K562 treated with DMSO at 1 percent for 4 hours (cell line): ENCODE results near the gene RMRP. TPM values are rescaled to one million over a fixed set of nuclear protein-coding genes. Genes with fewer than 3 reads are reported as not detected.

ENCODE experiments used
- total RNA-seq: library from RNA; unstranded; fragments of 300-600 nt; gene quantifications from 2 replicates; pipeline ENCODE4 v1.2.3, GENCODE V29; 2022; ENCODE audit not compliant: insufficient read depth

The RMRP gene
- total RNA-seq: not detected in 2 replicates

GRCh38 chr9:35657546-35658136 is at the start of gene RMRP:
Gene RMRP, minus strand, starts transcription at chr9:35658019.

GRCh38 chr9:35689542-35690293 is 31.9 kb upstream of the RMRP start, which contains the start of gene TPM2:
Gene TPM2, minus strand, starts transcription at chr9:35689925. Its CDS starts 108 bp downstream, at chr9:35689817.

GRCh38 chr9:35673132-35674024 is 15.6 kb upstream of the RMRP start, which contains the start of gene CA9:
Gene CA9, plus strand, starts transcription at chr9:35673928. Its CDS starts 32 bp downstream, at chr9:35673960.

GRCh38 chr9:35664531-35665470 is 7.0 kb upstream of the RMRP start, which contains the start of gene ARHGEF39:
Gene ARHGEF39, minus strand, starts transcription at chr9:35665195. Its CDS starts 26 bp downstream, at chr9:35665169.

DNA sequence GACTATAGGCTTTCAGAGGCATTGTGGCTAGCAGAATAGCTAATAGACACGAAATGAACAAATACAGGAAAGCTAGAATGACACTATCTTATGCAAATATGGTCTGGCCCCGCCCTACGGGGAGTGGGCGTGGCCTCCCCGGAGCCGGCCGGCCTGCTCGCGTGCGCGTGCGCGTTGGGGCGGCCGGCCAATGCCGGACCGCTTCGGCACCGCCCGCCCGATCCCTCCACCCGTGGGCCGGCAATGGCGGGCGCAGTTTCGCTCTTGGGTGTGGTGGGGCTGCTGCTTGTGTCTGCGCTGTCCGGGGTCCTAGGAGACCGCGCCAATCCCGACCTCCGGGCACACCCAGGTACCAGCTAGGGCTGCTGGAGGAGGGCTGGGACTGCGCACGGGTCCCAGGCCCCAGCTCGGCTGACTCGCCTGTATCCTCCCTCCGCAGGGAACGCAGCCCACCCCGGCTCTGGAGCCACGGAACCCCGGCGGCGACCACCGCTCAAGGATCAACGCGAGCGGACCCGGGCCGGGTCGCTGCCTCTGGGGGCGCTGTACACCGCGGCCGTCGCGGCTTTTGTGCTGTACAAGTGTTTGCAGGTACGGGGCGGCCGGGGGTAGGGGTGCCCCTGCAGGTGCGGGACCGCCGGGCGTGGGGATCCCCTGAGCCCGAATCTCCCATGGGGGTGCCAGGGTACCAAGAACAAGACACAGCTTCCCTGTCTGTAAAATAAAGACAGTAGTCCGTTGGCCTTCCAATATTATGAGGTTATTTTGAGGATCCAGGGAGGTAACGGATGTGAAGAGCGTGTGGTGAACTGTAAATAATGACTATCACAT is 533 bp upstream of the RMRP start, which contains the start of gene CCDC107:
Gene CCDC107, plus strand, starts transcription at position 156 of the 831 bp plus-strand sequence. Its CDS starts 88 bp downstream, at position 244.

DNA sequence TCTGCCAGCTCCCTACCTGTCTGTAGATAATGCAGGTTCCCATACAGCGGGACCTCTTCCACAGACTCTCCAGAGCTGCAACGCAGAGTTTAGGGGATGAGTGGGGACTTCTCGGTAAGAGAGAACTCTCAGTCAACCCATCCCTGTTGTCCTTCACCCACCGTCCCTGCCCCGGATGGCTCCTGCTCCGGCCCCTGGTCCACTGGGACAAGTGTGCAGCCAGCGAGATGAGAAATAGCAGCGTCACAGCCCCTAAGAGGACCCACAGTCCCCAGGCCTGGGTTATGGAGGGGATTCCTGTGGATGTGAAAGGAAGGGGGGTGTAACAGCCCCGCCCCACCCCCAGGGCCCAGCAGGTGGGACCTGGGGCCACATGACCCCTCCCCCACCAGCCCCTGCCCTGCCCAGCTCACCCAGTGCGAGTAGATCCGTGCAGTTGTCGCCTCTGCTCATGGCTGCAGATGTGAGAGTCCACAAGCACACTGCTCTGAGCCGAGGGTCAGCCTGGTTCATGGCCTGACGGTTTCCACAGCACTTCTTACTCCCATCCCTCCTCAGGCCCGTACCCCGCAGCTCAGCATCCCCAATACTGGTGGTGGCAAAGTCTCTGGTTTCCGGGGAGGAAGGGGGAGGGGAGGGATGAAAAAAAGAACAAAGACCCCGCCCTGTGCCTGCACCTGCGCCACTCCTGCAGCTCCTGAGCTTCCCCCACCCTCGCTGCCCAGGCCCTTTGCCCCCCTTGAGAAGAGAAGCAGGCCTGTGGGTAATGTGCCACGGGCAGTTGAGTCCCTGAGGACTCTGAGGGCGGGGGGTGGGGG is 7.3 kb downstream of the RMRP start, which contains the start of gene SIT1:
Gene SIT1, minus strand, starts transcription at position 591 of the 818 bp plus-strand sequence. Its CDS starts 78 bp downstream, at position 513.

GRCh38 chr9:35618325-35618727 is 39.5 kb downstream of the RMRP start, which contains the start of gene CD72:
Gene CD72, minus strand, starts transcription at chr9:35618413. Its CDS starts 110 bp downstream, at chr9:35618303.

Other genes starting within 250 kb of the RMRP start
- gene RUSC2, start 167.9 kb downstream of the RMRP start, total RNA-seq: 7.0 and 7.2 TPM in 2 replicates
- 10.1 and 13.6 TPM in 2 replicates for gene TESK1, start 52.8 kb downstream of the RMRP start, total RNA-seq
- not detected in 2 replicates for gene CD72, start 39.6 kb downstream of the RMRP start, total RNA-seq
- gene SIT1, start 7.1 kb downstream of the RMRP start, total RNA-seq: not detected in 2 replicates
- 13.5 and 16.9 TPM in 2 replicates for gene CCDC107, start 273 bp upstream of the RMRP start, total RNA-seq
- gene ARHGEF39, start 7.2 kb upstream of the RMRP start, total RNA-seq: 6.1 and 7.2 TPM in 2 replicates
- gene CA9, start 15.9 kb upstream of the RMRP start, total RNA-seq: not detected in 2 replicates
- 1.9 and 2.2 TPM in 2 replicates for gene TPM2, start 31.9 kb upstream of the RMRP start, total RNA-seq
- 168 and 169 TPM in 2 replicates for gene TLN1, start 74.2 kb upstream of the RMRP start, total RNA-seq
- 20.5 and 28.7 TPM in 2 replicates for gene CREB3, start 74.6 kb upstream of the RMRP start, total RNA-seq
- 41.2 and 50.0 TPM in 2 replicates for gene GBA2, start 91.2 kb upstream of the RMRP start, total RNA-seq
- gene RGP1, start 91.3 kb upstream of the RMRP start, total RNA-seq: 5.8 and 6.1 TPM in 2 replicates
- not detected in 2 replicates for gene MSMP, start 96.3 kb upstream of the RMRP start, total RNA-seq
- 2.5 and 6.6 TPM in 2 replicates for gene NPR2, start 133.6 kb upstream of the RMRP start, total RNA-seq
- gene SPAG8, start 154.2 kb upstream of the RMRP start, total RNA-seq: not detected in 2 replicates
- gene HINT2, start 157.0 kb upstream of the RMRP start, total RNA-seq: 50.0 and 72.5 TPM in 2 replicates
- not detected in 2 replicates for gene FAM221B, start 170.7 kb upstream of the RMRP start, total RNA-seq
- gene TMEM8B, start 171.2 kb upstream of the RMRP start, total RNA-seq: 1.1 and 1.8 TPM in 2 replicates
- not detected in 2 replicates for gene OR13J1, start 212.4 kb upstream of the RMRP start, total RNA-seq
- not detected in 2 replicates for gene HRCT1, start 248.2 kb upstream of the RMRP start, total RNA-seq